GM19099 (cell line): Measurements from ENCODE around the gene CAPN10.

ENCODE experiments used
- POLR2A ChIP-seq: IDR thresholded peaks from 3 replicates; pipeline ENCODE4 v1.6.1; 2011; ENCODE audit warnings: low read depth; ENCODE audit not compliant: insufficient read length; ENCODE audit errors: extremely low read depth

Gene CAPN10

DNA sequence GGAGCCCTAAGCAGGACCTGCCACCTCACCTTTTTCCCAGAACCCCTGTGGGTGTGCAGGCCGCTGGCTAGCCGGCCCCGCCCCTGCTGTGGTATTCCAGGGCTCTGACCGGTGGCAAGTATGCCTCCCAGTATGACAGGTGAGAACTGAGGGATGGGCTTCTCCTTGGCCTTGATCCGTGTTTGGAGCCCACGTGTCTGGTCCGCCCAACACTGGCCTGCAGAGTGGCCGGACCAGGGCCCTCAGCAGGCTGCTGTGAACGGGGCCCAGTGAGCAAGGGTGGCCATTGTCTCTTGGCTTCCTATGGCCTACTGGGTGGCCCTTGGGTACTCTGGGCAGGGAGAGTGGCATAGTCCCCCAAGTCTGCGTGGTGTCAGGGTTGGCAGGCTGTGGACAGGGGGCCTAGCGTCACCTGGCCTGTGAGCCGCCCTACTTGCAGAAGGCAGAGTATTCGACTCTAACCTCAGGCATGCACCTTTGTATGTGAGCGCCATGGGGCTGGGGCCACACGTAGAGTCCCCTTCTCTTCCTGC lies 16.5 kb upstream of the CAPN10 start:
- no peak for TF ChIP-seq POLR2A

DNA sequence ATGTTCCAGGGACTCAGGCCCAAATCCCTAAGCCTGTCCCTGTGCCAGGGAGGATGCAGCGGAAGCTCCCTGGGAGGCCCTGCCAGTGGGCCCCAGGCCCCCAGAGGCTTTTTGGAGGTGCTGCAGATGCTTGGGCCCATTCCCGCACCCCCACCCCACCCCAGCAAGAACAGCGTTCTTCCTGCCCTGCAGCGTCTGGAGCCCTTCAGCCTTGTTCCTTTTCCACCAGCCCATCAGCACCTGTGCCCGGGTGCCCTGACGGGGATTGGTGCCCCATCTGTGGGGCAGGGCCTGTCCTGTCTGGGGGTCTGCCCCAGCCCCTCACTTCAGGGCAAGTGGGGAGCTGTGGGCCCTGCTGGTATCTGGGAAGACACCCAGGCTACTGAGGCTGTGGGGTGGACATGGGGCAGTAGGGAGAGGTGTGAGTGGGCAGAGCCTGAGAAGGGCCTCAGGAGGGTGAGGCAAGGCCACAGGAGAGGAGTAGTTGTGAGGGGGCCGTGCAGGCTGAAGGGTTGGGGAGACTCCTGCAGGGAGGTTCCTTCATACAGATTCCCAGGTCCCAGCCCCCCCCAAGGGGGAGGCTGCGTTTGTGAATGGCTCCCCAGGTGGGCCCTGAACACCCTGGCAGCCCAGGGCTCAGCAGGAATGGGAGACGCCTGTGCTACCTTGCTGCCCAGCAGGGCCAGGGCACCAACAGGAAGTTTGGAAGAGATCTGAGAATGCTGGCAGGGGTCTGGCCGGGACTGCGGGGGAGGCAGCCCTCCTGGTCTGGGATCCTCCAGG lies 15.8 kb upstream of the CAPN10 start:
- no peak for TF ChIP-seq POLR2A

DNA sequence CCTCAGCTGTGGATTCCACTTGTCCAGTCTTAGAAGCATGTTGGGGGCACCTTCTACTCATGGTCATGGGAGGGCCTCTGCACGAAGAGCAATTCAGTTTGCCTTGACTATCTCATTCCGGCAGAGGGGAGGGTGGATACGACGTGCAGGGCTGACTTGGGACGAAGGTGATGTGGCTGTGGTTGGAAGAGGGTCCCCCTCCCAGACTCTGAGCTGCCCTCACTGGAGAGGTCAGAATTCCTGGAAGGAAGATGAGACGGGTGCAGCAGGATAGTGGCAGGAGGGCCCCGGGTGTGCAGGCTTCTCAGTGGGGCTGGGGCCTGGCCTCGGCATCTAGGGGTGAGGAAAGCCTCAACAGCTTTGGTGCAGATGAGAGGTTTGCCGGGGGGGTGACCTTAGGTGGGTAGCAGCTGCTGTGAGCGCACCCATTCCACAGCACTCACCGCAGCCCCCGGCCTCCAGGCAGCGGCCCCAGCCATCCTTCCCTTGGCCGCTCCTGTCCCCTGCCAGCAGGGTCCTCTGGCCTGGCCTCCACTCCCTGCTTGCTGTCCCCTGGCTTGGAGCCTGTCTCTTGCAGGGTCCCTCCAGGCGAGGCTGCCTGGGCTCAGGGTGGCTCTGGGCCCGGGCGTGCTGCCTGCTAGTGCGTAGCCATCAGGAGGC lies 15.1 kb upstream of the CAPN10 start:
- TF ChIP-seq POLR2A = no peak

DNA sequence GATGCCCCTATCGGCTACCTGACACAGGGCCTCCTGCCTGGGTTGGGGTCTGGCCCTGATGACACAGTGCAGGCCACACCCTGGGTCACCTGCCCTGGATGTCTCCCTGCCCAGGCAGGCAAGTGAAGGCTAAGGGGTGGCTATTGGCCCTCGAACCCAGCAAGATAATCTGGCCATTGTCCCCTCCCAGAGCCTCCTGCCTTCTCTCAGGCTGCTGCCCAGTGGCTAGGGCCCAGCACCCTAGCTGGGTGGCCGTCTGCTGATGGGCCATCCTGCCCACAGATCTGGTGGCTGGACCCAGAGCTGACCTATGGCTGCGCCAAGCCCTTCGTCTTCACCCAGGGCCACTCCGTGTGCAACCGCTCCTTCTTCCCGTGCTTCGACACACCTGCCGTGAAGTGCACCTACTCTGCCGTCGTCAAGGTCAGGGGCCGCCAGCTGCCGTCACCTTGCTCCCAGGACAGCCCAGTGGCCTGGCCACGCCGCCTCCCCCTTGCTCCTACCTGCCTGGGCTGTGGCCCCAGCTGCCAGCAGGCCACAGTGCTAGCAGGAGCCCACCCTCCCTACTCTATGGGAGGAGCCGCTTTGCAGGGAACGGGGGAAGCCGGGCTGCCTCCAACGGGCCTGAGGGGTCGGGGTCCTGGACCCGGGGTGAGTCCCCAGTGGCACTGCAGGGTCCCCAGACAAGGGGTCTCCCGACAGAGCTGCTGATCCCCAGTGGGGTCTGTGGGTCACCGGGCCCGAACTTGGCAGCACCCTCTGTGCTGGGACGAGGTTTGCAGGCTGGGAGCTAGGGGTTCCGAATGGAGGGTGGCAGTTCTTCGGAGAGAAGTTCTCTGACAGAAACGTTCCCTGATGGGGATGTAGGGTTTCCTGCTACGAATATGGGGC lies 14.1 kb upstream of the CAPN10 start:
- TF ChIP-seq POLR2A = no peak

DNA sequence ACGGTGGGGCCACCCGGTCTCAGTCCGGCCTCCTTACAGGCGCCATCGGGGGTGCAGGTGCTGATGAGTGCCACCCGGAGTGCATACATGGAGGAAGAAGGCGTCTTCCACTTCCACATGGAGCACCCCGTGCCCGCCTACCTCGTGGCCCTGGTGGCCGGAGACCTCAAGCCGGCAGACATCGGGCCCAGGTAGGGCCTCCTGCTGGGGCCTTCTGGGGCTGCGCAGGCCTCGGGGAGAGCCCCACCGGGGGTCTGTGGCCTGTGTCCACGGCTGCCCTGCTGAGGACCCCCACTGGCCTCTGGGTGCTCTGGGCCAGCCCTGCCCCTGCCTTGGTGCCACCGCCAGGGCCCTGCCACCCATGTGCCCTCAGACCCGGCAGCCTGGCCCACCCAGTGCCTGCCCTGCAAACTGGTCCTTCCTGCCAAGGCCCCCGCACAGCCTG lies 13.4 kb upstream of the CAPN10 start:
- TF ChIP-seq POLR2A = no peak

DNA sequence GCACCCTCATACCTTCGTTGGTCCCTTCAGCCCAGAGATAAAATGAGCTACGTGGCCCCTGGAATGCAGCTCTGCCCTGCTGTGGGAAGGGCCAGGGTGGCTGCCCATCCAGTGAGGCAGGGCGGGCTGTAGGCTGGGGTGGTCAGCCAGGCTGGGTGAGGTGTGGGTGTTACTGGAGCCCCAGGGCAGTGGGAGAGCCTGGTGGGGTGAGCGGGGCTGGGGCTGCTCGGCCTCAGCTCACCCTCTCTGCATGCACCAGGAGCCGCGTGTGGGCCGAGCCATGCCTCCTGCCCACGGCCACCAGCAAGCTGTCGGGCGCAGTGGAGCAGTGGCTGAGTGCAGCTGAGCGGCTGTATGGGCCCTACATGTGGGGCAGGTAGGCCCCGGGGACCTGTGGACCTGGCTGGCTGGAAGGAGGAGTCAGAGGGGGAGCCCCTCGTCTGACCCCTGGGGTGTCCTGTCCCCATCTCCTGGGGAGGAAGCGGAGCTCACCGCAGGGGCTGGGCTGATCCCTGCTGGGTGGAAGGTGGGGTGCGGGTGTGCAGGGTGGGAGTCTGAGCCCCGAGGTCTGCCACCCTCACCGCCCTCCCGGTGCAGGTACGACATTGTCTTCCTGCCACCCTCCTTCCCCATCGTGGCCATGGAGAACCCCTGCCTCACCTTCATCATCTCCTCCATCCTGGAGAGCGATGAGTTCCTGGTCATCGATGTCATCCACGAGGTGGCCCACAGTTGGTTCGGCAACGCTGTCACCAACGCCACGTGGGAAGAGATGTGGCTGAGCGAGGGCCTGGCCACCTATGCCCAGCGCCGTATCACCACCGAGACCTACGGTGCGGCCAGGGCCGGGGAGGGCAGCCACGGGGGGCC lies 12.8 kb upstream of the CAPN10 start:
- no peak for TF ChIP-seq POLR2A

DNA sequence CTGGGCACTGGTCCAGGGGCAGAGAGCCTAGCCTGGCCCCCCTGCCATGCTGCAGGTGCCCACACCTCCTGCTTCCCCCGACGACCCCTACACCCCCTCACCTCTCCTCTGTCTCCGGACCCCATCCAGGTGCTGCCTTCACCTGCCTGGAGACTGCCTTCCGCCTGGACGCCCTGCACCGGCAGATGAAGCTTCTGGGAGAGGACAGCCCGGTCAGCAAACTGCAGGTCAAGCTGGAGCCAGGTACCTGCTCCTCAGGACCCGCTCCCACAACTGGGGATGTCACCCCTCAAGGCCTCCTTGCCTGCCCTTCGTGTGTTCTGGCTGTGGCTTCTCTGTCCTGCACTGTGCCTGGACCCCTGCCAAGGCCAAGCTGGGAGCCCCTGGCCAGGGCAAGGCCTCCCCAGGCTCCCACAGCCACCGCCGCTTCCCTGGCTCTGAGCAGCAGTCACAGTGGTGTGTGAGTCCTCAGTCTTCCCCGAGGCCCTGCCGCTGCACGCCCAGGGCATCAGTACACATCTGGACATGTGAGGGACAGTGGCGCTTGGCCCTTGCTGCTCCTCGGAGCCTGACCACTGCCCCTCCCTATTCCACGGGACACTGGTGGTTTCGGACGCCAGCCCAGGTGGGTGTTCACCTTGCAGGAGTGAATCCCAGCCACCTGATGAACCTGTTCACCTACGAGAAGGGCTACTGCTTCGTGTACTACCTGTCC lies 12.0 kb upstream of the CAPN10 start:
- no peak for TF ChIP-seq POLR2A

DNA sequence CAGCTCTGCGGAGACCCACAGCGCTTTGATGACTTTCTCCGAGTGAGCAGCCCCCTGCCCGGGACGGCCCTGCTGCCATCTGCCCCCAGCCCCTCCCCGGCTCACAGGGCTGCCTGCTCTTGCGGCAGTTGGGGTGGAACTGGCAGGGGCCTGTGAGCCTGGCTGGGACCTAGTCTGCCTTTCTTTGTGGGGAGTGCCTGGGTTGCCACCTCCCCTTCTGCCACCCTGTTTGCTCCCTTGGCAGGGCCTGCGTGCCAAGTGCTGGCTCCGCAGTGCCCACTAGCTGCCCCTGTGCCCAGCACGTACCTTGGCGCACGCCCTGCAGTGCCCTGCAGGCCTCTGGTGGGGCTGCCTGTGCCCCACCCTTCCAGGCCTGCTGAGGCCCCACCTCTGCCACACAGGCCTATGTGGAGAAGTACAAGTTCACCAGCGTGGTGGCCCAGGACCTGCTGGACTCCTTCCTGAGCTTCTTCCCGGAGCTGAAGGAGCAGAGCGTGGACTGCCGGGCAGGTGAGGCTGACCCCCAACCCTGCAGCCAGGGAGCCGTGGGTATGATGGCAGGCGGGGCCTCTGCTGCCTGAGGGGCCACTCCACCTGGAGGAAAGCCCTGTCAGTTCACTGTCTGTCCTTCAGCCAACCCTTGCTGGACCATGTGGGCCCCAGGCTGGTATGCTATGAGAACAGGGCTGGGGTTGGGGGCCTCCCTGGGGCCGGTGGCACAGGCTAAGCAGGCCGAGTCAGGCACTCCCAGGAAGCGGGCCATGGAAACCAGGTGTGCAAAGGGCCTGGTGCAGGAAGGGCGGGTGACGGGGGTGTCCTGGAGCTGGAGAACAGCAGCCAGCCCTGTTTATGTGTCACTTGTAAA lies 11.2 kb upstream of the CAPN10 start:
- no peak for TF ChIP-seq POLR2A

DNA sequence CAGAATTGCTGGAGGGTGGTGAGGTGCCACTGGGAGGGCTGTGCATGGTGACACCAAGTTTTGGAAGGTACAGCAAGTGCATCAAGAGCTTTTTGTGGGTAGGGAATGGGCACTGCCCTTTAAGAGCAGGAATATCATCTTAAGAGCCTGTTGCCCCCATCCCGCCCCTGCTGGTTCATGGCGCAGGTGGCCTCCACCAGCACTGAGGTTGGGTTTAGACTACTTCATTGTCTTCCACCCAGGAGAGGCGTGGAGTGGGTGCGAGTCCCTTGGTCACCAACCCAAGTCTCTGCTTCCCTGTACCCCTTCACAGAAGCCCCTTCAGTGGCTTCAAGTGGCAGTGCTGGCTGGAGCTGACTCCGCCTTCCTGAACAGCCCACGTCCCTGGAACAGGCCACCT lies 10.5 kb upstream of the CAPN10 start:
- no peak for TF ChIP-seq POLR2A

DNA sequence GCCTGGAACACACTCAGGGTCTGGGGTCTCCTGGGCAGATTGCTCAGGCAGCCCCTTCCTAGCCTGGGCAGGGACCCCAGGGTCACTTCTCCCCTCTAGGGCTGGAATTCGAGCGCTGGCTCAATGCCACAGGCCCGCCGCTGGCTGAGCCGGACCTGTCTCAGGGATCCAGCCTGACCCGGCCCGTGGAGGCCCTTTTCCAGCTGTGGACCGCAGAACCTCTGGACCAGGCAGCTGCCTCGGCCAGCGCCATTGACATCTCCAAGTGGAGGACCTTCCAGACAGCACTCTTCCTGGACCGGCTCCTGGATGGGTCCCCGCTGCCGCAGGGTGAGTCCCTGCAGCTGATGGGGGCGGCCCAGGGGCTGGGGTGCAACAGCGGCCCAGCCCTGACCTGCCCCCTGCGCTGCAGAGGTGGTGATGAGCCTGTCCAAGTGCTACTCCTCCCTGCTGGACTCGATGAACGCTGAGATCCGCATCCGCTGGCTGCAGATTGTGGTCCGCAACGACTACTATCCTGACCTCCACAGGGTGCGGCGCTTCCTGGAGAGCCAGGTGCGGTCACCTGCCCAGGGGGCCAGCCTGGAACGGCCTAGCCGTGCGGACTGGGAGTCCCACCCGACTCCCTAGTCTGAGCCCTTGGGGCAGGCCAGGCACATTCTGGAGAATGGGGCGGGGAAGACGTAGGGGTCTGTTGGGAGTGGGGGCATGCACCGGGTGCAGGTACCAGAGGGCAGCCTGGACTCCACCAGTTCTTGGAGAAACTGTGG lies 9.9 kb upstream of the CAPN10 start:
- TF ChIP-seq POLR2A = no peak

DNA sequence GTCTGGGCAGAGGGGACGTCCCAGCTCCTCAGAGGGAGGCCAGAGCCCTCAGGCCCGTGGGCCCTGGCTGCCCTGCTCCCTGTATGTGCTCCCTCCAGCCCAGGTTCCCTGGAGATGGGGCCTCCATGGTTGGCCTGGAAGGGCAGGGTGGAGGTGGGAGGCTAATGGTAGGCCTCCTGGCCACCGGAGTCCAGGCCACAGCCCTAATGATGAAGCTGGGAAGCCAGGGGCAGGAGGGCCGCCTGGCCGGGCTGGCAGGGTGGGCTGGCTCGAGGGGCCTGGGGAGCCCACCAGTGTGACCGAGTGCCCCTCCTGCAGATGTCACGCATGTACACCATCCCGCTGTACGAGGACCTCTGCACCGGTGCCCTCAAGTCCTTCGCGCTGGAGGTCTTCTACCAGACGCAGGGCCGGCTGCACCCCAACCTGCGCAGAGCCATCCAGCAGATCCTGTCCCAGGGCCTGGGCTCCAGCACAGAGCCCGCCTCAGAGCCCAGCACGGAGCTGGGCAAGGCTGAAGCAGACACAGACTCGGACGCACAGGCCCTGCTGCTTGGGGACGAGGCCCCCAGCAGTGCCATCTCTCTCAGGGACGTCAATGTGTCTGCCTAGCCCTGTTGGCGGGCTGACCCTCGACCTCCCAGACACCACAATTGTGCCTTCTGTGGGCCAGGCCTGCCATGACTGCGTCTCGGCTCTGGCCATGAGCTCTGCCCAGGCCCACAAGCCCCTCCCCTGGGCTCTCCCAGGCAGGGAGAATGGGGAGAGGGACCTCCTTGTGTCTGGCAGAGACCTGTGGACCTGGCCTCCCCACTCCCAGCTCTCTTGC lies 9.0 kb upstream of the CAPN10 start:
- no peak for TF ChIP-seq POLR2A
